ENCODE results near the gene CPSF4. TPM values are rescaled to one million over a fixed set of nuclear protein-coding genes. Genes with fewer than 3 reads are reported as not detected.
"Not testable (repeated sequence)": the region's sequence is repeated elsewhere in the genome, so short reads cannot be mapped to it uniquely, and the experiment has no call there.

CPSF4 gene
- polyA plus RNA-seq, 3 donors = 32.8 to 40.2 (median 37.6) TPM

GRCh38 chr7:99403764-99404163 lies 35.0 kb upstream of the CPSF4 start:
- no peak for DNase-seq (ENCODE audit: extremely low read depth in 1 of 11, low read depth in 9 of 11, low spot score in 4 of 11)

- DNase-seq (ENCODE audit: extremely low read depth in 1 of 11, low read depth in 9 of 11, low spot score in 4 of 11) = no peak
Measured at GRCh38 chr7:99404235-99404976, 34.3 kb upstream of the CPSF4 start.

GRCh38 chr7:99404977-99405320 lies 33.8 kb upstream of the CPSF4 start:
- DNase-seq (ENCODE audit: extremely low read depth in 1 of 11, low read depth in 9 of 11, low spot score in 4 of 11) = no peak

- no peak for DNase-seq (ENCODE audit: extremely low read depth in 1 of 11, low read depth in 9 of 11, low spot score in 4 of 11)
Measured at GRCh38 chr7:99406557-99406956, 32.2 kb upstream of the CPSF4 start.

DNA sequence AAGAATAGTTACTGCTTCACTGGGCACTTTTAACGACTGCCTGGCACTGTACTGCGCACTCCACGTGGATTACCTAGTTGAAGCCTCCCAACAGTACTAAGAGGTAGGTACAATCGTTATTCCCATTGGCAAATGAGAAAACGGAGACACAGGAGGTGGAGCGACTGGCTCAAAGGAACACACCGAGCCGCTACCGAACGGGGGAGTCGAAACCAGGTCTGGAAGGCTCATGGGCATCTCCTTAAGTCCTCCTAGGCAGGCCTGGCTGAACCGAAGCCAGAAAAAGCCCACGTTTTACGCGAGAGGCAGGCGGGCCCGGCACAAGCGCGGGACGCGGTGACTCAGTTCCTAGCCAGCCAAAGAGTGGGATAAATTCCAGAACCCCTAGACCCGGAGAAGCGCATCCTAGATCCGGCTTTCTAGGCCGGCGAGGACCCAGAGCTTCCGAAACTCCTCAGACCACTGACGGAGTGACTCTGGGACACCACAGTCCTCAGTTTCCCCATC lies 30.8 kb upstream of the CPSF4 start:
- DNase-seq (ENCODE audit: extremely low read depth in 1 of 11, low read depth in 9 of 11, low spot score in 4 of 11) = no peak

- DNase-seq (ENCODE audit: extremely low read depth in 1 of 11, low read depth in 9 of 11, low spot score in 4 of 11) = peak; percentile 86 to 94 (median 92)
Measured at GRCh38 chr7:99408379-99409191, 30.2 kb upstream of the CPSF4 start, which contains the start of the genes BUD31 and PDAP1. BUD31 (plus strand) TSS chr7:99408969; CDS start chr7:99411093, 2,124 bp downstream. PDAP1 (minus strand) TSS chr7:99408597; CDS start chr7:99408548, 49 bp downstream.

GRCh38 chr7:99409192-99409572 lies 29.6 kb upstream of the CPSF4 start:
- DNase-seq (ENCODE audit: extremely low read depth in 1 of 11, low read depth in 9 of 11, low spot score in 4 of 11) = no peak

GRCh38 chr7:99409806-99410205 lies 28.9 kb upstream of the CPSF4 start:
- no peak for DNase-seq (ENCODE audit: extremely low read depth in 1 of 11, low read depth in 9 of 11, low spot score in 4 of 11)

GRCh38 chr7:99410635-99411034 lies 28.1 kb upstream of the CPSF4 start:
- no peak for DNase-seq (ENCODE audit: extremely low read depth in 1 of 11, low read depth in 9 of 11, low spot score in 4 of 11)

GRCh38 chr7:99415513-99416127 lies 23.1 kb upstream of the CPSF4 start:
- not testable (repeated sequence) for DNase-seq (ENCODE audit: extremely low read depth in 1 of 11, low read depth in 9 of 11, low spot score in 4 of 11)

- no peak for DNase-seq (ENCODE audit: extremely low read depth in 1 of 11, low read depth in 9 of 11, low spot score in 4 of 11)
Measured at GRCh38 chr7:99418260-99418659, 20.5 kb upstream of the CPSF4 start.

- no peak for DNase-seq (ENCODE audit: extremely low read depth in 1 of 11, low read depth in 9 of 11, low spot score in 4 of 11)
Measured at GRCh38 chr7:99419323-99420021, 19.3 kb upstream of the CPSF4 start.

- no peak for DNase-seq (ENCODE audit: extremely low read depth in 1 of 11, low read depth in 9 of 11, low spot score in 4 of 11)
Measured at GRCh38 chr7:99420213-99420612, 18.5 kb upstream of the CPSF4 start.

DNA sequence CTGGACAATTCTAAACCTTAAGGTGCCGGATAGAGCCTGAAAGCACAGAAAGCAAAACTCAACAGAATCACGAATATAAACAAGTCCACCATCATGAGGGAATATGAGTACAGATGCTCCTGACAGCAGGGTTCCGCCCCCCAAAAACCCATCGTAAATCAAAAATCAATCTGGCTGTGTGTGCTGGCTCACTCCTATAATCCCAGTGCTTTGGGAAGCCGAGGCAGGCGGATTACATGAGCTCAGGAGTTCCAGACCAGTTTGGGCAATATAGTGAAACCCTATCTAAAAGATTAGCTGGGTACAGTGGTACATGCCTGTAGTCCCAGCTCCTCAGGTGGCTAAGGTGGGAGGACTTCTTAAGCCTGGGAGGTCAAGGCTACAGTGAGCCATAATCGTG lies 17.8 kb upstream of the CPSF4 start:
- no peak for DNase-seq (ENCODE audit: extremely low read depth in 1 of 11, low read depth in 9 of 11, low spot score in 4 of 11)

DNA sequence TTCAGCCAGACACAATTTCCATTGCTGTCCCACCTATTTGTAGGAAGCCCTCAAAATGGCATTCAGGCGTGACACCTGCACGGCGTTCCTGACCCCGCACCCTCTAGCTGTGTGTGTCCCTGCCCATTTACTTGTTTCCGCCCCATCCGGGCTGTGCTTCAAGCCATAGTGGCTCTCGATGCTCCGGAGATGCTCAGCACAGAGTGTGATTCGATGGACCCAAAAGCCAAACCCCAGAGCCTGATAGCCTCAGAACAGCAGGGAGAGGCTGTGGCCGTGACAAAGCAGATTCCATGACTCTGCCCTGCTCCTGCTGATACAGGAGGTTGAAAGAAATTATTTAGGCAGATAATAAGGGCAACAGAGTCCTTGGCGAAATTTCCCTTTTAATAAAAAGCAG lies 16.6 kb upstream of the CPSF4 start:
- DNase-seq (ENCODE audit: extremely low read depth in 1 of 11, low read depth in 9 of 11, low spot score in 4 of 11) = no peak

DNA sequence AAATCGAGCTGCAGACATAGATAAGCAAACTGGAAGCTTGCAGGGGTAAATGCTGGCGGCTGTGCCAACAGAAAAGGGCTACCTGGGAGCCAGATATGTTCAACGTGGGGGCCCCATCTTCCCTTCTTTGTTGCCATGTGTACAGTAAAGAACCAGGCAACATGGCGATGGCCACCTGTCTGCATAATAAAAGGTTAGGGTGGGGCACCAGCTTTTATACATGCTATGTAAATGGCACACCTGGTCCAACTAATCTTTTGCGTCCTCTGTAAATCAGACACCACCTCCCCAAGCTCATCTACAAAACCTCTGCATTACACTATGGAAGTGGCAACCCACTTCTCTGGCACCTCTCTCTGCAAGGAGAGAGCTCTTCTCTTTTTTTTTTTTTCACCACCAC lies 16.1 kb upstream of the CPSF4 start:
- no peak for DNase-seq (ENCODE audit: extremely low read depth in 1 of 11, low read depth in 9 of 11, low spot score in 4 of 11)

GRCh38 chr7:99424932-99425730 lies 13.6 kb upstream of the CPSF4 start:
- DNase-seq (ENCODE audit: extremely low read depth in 1 of 11, low read depth in 9 of 11, low spot score in 4 of 11) = no peak

- no peak for DNase-seq (ENCODE audit: extremely low read depth in 1 of 11, low read depth in 9 of 11, low spot score in 4 of 11)
Measured at GRCh38 chr7:99428972-99429566, 9.7 kb upstream of the CPSF4 start.

All from renal cortex interstitium (tissue), 11 donors.